ENCODE results near the gene VWA8.

- TF ChIP-seq CTCF (IDR thresholded peaks at IDR 0.05) = no peak
- no peak for TF ChIP-seq POLR2A (IDR thresholded peaks at IDR 0.05)
Measured at GRCh38 chr13:41545432-41545707, 415.5 kb downstream of the VWA8 start.

Data from breast epithelium (tissue), 3 donors.